Fibroblast of skin of abdomen (primary cell): ENCODE data around the gene CHST15. TPM values are rescaled to one million over a fixed set of nuclear protein-coding genes. Genes with fewer than 3 reads are reported as not detected.

Experiments used
- DNase-seq: peaks from one replicate; pipeline ENCODE4 v3.0.0-alpha.2; 2013
- polyA plus RNA-seq, 2 experiments: library from polyadenylated mRNA; unstranded; fragments of 120-200 nt; gene quantifications; one replicate each; pipeline ENCODE4 v1.2.1, GENCODE V29; 2013; ENCODE audit not compliant: insufficient read length in 2 of 2

The CHST15 gene
- polyA plus RNA-seq (2013, experiment 1 of 2; ENCODE audit: insufficient read length): 0.50 TPM
- 0.53 TPM for polyA plus RNA-seq (2013, experiment 2 of 2; ENCODE audit: insufficient read length)

GRCh38 chr10:124092860-124093773 is at the start of gene CHST15:
CHST15 (minus strand) TSS chr10:124093598; CDS start chr10:124046212, 47,386 bp downstream.
- peak; percentile 31 for DNase-seq

DNA sequence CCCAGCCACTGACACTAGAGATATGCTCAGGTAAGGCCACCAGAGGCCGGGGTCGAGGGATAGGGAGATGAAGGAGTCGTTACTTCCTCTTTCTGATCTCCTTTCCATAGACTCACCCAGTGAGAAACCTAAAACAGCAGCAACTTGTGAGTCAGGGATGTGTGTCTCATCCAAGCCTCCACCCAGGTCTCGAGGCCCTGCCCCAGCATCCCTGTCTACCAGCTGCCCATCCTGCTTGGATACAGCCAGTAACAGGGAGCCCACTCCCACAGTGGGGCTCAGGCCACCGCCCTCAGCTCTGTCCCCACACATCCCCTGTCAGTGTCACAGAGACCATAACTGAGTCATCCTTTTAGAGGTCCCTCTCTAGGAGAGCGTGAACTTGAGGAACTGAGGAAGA is 49.6 kb upstream of the CHST15 start:
- DNase-seq: no peak

- no peak for DNase-seq
These were observed 48.8 kb upstream of the CHST15 start for GRCh38 chr10:124142006-124142739.

- no peak for DNase-seq
These were observed 45.5 kb upstream of the CHST15 start for GRCh38 chr10:124138883-124139348.

GRCh38 chr10:124138195-124138882 is 44.9 kb upstream of the CHST15 start:
- DNase-seq: no peak

DNA sequence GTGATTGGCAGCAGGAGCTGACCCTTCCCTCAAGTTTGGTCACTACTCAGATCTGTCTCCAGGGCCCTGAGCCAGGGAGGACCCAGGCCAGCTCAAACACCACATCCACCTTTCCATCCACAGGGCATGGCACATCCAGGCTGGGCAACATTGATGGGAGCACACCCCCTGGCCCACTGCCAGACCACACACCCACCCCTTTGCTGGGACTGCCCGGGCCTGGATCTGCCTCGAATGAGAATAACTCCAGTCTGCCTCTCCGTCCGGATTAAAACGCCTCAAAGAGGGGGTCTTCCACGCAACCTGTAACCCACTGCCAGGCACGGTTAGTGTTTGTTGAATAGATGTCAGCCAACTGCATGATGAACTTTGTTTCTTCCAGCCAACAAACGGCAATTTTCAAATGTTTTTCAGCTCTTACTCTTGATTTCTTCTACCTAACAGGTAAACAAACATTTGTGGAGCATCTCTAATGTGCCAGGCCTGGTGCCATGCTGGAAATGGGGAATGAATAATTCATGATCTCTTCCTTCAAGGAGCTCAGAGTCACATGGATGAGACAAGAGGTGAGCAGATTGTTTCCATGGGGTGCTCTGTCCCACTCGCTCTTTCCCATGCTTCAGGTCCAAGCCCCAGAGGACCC is 41.0 kb upstream of the CHST15 start:
- no peak for DNase-seq

DNA sequence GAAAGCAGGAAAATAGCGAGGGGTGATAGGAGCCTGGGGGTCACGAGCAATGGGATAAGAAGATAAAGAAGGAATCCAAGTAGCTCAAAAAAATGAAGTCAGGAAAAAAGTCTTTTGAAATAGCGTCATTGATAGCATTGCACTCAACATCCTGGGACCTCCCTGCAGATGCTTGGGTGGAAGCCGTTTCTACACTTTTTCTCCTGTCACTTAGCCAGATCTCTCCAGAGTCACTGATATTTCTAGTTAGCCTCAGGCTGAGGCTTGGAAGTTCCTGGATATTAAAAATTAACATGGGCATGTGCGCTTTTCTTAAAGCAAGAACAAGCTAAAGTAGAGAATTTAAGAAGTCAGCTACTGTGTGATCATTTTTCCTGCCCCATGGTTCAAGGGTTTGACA is 39.5 kb upstream of the CHST15 start:
- DNase-seq: no peak

DNA sequence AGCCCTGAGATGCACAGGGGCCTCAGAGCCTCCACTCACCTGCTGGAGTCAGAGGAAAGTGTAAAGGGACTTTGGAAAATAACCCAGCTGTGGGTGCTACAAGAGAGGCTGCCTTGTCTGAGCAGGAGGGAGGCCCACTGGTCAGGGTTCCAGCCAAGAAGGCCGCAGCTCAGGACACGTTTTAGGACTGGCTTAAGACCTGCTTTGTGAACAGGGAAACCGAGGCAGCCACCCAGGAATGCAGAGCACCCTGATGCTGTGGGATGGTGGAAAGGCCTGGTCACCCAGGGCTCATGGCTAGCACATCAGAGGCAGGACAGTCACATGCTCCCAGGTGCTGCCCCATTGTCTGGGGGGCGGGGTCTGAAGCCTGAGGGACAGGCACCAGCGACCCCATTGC is 38.9 kb upstream of the CHST15 start:
- no peak for DNase-seq

DNA sequence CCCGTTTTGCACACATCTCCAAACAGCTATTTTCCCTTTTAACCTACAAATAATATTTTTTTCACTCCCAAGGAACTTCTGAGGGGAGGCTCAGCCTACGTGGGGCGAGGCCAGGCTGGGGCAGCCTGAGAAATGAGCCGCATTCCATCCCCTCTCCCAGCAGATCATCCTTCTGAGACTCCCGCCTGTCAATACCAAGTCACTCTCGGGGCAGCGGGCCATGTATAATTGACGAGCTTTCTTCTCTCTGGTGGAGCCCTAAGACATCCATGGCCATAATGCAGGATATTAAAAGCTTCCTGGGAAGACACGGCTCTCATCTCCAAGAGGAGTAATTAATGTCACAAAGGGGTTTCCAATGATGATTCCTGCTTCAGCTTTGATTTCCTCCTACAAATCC is 37.8 kb upstream of the CHST15 start:
- DNase-seq: no peak

DNA sequence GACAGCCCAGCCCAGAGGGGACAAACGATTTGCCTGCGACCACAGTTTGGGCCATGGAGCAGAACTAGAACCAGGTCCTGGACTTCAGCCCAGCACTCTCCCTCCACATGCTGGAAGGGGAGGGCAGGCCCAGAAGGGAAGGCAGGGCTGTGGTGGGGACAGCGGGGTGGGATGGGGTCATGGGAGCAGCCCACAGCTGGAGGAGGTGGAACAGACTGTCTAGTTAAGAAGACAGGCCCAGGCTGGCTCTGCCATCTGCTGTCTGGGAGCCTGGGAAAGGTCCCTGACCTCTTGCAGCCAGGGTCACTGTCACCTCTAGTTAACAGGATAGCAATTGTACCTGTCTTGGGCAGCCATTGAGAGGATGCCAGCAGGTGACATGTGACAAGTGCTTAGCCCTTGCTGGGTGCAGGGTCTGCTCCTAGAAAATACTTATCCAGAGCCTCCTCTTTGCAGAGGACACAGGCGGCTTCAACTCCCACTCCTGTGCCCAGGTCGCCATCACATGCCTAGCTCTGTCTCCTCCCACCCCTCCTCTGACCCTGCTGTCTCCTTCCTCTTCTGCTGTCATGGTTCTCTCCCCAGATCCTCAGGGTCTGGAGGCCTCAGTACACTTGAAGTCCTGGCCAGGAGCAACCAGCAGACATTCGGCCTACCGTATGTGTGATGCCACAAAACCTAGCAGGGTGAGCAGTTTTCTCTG is 37.0 kb upstream of the CHST15 start:
- no peak for DNase-seq

GRCh38 chr10:124129471-124129870 is 36.1 kb upstream of the CHST15 start:
- no peak for DNase-seq

- DNase-seq: no peak
These were observed 35.4 kb upstream of the CHST15 start for GRCh38 chr10:124128811-124129145.

- no peak for DNase-seq
These were observed 34.8 kb upstream of the CHST15 start for GRCh38 chr10:124127965-124128810.

DNA sequence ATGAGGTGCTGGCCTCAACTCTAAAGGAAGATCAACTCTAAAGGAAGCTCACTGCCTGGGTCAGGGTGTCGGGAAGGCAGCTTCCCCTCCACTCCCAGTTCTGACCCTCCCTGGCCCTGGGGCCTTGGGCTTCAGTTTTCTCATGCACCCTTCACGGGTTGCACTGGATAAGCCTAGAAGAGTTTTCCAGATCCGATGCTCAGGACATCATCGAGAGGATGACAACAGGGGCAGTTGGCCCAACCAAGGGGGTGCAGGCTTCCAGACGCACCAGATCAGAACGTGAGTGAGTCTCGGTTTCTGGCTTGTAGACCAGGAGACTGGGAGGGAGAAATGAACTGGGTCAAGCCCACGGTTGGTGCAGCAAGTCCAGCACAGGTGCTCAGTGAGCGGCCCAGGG is 34.2 kb upstream of the CHST15 start:
- DNase-seq: no peak

DNA sequence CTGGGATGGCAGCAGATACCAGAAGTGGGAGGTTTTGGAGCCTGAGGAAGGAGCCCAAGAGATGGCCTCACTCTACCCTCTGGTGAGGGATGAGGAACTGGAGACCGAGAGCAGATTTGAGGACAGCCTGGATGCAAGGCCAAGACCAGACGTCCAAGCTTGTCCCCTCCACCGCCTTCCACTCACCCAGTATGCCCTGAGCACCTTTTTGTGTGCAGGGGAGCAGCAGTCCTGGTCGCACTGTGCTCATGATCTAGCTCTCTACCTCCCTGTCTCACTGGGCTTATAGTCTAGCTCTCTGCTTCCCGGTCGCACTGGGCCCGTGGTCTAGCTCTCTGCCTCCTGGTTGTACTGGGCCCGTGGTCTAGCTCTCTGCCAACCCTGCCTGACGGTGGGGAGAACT is 33.6 kb upstream of the CHST15 start:
- no peak for DNase-seq

- no peak for DNase-seq
These were observed 33.0 kb upstream of the CHST15 start for GRCh38 chr10:124126145-124126982.

DNA sequence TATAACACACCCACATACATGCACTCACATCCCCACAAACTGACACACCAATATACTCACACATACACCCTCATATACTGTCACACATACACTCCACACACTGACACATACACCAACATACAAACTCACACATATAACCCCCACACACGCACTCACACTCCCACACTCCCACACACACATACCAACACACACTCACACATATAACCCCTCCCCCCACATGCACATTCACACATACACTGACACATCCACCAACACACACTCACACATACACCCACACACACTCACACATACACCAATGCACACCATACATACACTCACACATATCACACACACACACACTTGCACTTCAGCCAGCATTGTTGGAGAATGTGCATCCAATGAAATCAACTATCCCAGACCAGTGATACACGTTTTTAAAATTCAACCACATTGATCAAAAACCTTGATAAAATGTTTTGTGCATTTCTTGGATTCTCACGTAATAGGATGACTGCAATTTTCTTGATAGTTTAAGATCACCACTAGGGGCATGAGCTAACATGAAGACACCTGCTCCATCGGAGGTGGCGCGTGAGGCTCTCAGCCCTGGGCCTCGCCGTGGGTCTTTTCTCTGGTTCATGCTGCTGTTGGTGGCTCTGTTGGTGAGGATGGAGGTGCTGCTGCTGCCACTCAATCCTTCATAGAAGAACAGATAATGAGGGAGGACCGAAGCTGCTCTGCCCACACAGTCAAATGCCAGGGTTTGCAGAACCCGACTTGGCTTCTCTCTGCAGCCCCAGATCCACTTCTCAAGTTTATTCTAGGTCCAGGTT is 32.1 kb upstream of the CHST15 start:
- peak; percentile 13 for DNase-seq

GRCh38 chr10:124124769-124125161 is 31.4 kb upstream of the CHST15 start:
- no peak for DNase-seq
